ENCODE results near the gene OSBP2.

DNA sequence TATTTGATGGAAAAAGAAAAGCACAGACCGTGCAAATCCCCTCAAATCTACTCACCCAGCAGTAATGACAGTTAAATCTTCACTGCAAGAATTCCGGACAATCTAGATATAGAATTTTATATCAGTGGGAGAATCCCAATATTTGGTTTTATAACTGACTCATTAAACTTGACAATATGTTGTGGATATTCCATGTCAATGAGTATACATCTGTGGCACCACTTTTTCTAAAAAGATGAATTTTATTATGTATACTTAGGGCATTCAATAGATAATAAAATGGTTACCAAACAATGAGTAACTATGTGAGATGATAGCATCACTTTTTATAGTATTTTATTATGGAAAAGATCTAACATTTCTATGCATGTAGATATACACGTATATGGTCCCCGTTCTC lies 79.9 kb downstream of the OSBP2 start:
- TF ChIP-seq, protein P1, sequence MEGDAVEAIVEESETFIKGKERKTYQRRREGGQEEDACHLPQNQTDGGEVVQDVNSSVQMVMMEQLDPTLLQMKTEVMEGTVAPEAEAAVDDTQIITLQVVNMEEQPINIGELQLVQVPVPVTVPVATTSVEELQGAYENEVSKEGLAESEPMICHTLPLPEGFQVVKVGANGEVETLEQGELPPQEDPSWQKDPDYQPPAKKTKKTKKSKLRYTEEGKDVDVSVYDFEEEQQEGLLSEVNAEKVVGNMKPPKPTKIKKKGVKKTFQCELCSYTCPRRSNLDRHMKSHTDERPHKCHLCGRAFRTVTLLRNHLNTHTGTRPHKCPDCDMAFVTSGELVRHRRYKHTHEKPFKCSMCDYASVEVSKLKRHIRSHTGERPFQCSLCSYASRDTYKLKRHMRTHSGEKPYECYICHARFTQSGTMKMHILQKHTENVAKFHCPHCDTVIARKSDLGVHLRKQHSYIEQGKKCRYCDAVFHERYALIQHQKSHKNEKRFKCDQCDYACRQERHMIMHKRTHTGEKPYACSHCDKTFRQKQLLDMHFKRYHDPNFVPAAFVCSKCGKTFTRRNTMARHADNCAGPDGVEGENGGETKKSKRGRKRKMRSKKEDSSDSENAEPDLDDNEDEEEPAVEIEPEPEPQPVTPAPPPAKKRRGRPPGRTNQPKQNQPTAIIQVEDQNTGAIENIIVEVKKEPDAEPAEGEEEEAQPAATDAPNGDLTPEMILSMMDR (IDR thresholded peaks at IDR 0.05; ENCODE audit: low read depth, low read length): no peak
- no peak for TF ChIP-seq EZH2phosphoT487 (IDR thresholded peaks at IDR 0.05; ENCODE audit: low read depth)

All from OCI-LY3 (cell line).